Cerebellar cortex (tissue), 1 donor: ENCODE data around the gene FBXO47.

Experiments used
- DNase-seq: peaks from one replicate; pipeline ENCODE4 v3.0.0-alpha.2; 2015; ENCODE audit warnings: low spot score

The FBXO47 gene

DNA sequence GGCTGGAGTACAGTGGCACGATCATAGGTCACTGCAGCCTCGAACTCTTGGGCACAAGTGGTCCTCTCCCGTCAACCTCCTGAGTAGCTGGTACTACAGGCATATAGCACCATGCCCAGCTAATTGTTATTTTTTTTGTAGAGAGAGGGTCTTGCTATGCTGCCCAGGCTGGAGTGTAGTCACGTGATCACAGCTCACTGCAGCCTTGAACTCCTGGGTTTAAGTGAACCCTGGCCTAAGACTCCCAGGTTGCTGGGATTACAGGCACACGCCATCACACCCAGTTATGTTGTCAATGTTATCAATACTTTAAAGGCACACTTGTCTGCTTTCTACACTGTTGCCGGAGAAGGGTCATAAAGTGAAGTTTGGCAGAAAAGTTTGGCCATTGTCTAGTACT is 63.8 kb downstream of the FBXO47 start:
- DNase-seq = no peak

DNA sequence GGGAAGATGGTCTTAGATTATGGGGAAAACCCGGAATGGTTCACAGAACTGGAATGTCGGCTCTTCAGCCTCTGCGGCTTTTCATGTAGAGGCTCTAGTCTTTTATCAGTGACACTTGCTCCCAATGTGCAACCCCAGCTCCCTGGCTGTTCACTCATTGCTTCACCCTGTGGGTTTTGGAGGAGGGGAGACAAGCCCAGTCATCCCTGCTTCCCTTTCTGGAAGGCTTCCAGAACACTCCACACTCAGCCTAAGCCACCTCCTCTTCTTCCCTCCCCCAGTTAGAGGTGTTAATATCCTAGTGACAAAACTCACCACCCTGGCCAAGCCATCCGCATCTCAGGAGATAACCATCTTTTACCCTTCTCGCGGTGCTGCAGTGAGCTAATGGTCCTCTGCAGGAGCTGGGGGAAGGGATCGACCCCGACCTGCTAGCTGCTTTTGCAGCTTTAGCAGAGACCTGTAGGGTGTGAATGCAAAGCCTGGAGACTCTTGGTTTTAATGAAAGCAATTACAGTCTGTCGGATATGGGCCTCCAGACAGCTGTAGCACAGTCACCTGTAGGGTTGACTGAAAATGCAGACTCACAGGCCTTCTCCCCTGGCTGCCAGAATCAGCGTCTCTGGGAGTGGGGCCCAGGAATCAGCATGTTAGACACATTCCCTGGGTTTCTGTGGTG is 66.1 kb downstream of the FBXO47 start:
- no peak for DNase-seq

GRCh38 chr17:38899421-38899820 is 67.8 kb downstream of the FBXO47 start:
- DNase-seq = no peak

DNA sequence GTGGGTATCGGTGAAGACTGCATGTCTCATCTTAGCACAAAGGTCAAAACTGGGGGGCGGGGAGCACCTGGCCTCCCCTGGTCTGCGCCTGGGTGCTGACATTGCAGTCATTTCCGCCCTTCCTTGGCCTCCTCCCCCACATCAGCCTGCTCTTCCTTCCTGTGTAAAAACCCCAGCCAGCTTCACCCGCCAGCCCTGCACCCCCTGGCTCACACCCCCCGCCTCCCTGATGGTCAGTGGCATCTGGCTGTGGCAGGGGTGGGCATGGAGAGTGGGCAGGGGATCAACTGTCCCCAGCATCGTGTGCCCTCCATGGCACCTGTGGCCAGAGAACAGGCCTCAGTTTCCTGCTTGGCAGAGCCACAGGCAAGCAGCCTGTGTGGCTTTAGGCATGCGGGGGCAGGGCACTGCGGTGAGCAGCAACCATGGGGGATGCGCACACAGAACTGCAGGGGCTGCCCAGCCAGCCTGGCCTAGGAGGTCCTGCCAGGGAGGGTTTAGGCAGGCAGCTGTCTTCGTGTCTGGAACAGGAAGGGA is 68.3 kb downstream of the FBXO47 start:
- DNase-seq = no peak

DNA sequence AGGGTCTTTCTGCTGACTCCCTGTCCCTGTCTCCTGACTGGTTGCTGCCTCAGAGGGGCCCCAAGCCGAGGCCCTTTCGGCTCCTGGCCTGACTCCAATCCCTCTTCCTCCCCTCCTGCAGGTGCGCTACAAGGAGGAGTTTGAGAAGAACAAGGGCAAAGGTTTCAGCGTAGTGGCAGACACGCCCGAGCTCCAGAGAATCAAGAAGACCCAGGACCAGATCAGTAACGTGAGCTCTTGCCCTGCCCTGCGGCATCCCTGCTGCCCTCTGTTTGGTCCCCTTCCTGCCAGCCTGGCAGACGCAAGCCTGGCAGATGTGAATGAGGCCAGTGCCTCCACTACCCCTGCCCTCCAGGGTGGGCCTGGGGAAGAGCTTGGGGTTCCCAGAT is 68.9 kb downstream of the FBXO47 start:
- no peak for DNase-seq

- no peak for DNase-seq
Measured at GRCh38 chr17:38897671-38898290, 69.4 kb downstream of the FBXO47 start.

DNA sequence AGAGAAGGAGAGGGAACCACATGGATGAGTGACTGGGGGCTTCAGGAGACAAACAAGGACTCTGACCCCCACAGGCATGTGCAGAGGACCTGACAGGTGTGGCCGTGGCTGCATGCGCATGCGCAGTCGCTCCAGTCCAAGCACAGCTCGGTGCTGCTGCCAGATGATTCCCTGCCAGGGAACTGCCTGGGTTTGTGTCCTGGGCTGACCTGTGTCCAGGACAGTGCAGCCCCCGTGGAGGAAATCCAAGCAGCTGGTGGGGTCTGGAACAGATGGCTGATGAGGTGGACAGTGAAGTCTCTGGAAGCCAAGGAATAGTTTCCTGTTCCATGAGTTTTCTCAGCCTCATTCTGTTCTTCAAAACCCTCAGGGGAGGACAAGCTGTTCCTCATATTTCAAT is 70.0 kb downstream of the FBXO47 start:
- no peak for DNase-seq

DNA sequence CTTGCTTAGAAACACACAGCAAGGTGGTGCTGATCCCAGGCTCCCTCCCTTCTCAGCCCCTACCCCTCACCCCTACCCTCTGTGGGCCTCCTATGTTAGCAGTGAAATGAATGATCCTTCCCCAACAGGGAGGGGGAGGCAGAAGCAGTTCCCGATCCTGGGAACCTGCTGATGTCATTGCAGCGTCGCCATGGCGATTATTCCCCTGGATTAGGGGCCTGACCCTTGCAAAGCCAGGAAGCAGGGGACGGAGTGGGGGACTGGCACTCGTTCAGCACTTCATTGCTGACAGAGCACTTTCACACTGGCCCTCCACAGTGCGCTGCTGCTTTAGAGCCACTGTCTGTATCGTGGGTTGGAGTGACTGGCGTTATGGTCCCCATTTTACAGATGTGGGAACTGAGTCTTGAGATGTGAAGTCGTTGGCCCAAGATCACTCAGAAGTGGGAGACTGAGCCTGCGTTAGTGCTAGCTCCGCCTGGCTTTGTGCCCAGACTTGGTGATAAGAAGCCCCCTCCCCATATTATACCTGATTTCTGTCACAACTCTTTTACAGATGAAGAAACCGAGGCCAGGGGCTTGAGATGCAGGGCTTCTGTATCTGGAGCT is 70.8 kb downstream of the FBXO47 start:
- DNase-seq = no peak

GRCh38 chr17:38894276-38894675 is 72.9 kb downstream of the FBXO47 start:
- DNase-seq = no peak

DNA sequence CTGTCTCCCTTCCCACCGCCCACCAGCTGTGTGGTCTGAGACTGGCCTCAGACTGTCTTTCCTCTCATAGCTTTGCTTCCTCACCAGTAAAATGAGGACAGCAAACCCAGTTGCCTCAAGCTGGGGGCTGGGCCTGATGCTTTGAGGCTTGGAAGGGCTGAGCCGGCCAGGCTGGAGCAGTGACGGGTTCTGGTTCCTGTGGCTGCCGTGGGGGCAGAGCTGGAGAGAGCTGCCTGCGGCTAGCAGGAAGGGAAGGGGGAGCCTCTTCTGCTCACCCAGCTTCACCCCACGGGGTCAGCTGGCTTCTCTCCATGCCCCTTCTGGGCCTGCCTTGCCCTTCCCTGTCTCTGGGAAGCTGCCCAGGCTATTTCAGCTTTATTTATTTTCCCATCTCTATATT is 73.6 kb downstream of the FBXO47 start:
- no peak for DNase-seq

GRCh38 chr17:38893113-38893512 is 74.1 kb downstream of the FBXO47 start:
- no peak for DNase-seq

GRCh38 chr17:38892620-38893019 is 74.6 kb downstream of the FBXO47 start:
- no peak for DNase-seq

DNA sequence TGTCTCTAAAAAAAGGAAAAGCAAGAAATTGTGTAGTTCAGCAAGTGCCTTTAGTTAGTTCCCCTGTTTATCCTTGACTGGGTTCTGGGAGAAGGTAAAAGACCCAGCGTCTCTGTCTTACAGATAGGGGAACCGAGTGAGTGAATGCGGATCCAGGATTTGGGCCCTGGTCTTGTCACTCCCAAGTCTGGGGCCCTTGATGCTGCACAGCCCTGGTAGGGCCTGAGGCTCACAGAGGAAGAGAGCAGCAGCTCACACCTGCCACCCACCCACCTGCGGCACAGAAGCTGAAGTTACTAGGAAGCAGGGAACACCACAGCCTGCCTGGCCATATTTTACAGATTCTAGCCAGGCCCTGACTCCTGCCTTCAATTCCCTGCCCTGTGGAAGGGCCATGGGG is 75.1 kb downstream of the FBXO47 start:
- DNase-seq = no peak

- no peak for DNase-seq
Measured at GRCh38 chr17:38891441-38891840, 75.8 kb downstream of the FBXO47 start.

GRCh38 chr17:38890410-38890746 is 76.8 kb downstream of the FBXO47 start:
- no peak for DNase-seq

DNA sequence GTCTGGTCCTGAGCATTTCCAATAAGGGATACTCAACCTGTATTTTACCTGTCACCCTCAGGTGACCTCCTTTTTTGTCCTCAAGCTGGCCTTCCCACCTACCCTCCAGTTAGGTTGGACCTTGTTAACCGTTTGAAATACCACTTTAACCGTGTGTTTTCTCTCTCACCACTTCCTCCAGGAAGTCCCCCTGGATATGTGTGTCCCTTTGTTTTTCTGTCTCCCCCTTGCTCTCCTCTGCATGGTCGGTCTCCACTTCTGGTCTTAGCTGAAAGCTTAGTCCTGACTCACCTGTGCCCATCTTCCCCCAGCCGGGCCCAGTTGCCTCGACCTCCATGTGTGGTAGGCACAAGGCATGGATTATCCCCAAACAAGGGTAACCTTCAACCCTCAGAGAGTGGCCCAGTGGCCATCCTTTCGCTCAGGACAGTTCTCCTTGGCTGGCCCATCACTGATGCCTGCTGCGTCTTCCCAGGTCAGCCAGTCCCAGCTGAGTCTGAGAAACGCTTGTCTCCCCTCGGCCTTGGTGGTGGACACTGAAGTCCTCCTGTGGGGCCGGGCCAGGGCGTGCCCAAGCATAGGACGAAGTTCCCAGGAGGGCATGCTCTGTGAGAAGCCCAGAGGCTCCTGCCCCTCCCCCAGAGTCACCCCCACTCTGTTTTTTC is 77.3 kb downstream of the FBXO47 start:
- DNase-seq = no peak

GRCh38 chr17:38888842-38889241 is 78.4 kb downstream of the FBXO47 start:
- DNase-seq = no peak

DNA sequence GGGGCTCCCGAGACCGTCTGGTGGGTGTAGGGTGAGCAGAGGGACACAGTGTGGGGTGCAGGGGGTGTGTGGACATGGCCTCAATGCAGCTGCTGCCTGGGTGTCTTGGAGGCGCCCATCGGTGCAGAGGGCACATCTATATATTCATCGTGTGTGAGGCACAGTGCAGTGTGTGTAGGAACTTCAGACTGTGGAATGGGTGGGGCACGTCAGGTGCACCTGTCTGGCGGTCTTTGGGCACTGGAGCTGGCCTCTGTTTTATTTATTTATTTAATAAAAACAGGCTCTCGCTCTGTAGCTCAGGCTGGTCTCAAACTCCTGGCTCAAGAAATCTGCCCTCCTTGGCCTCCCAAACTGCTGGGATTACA is 80.6 kb downstream of the FBXO47 start:
- DNase-seq = no peak
